ENCODE data around the gene HIBADH. TPM values are rescaled to one million over a fixed set of nuclear protein-coding genes. Genes with fewer than 3 reads are reported as not detected.

Gene HIBADH
- total and polyA plus RNA-seq, 2 of the 4 experiments (the other 2 are of a cell fraction), result 36.6 to 52.5 TPM

DNA sequence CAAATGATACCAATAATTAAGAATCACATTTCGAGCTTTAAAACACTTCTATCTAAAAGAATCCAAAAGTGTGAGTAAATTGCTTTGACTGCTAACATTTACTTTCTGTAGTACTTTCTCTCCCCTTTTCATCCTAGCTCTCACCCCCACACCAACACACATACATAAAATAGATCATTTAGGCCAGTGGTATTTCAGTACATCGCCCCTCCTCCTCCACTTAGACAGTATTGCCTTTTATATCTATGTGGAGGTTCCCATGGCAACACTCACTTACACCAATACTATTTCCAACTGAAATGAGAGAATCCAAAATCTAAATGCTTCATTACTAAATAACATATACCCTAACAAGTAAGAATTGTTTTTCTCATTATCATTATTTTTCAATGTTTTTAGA is 58.9 kb downstream of the HIBADH start:
- Histone ChIP-seq H3K9me1 (ENCODE audit: insufficient read depth, low read length) (0 out of 2 replicates have a peak, but pooled peaks cover 4% of the 10 kb centered on the region), H3K79me1 (ENCODE audit: low read depth in 1 of 2, low read length in 2 of 2) (no peaks in the 10 kb centered on the region; a peak in 1 of 4 replicates), H4K20me1 (ENCODE audit: insufficient read depth, low read length) (no peaks in the 10 kb centered on the region), H3K27me3 (ENCODE audit: control insufficient read depth, insufficient read depth, low read length) (no peaks in the 10 kb centered on the region), H2BK15ac (ENCODE audit: low read depth, low read length) (no peak overlapping the region), H3K4me1 (ENCODE audit: control insufficient read depth, insufficient read depth, low read length) (peaks cover 6% of the 10 kb centered on the region), H4K91ac (ENCODE audit: insufficient read depth, low read depth, low read length) (no peak overlapping the region), H2BK20ac (ENCODE audit: low read depth, low read length) (no peak overlapping the region), H4K8ac (ENCODE audit: low read depth in 2 of 2, low read length in 2 of 2) (no peak overlapping the region), H3K27ac (ENCODE audit: insufficient read depth, low read length) (no peak overlapping the region), H3K56ac (ENCODE audit: extremely low read depth, insufficient read depth, low read length) (no peak overlapping the region), H3K4me2 (ENCODE audit: low read depth, low read length) (no peak overlapping the region), H3K18ac (ENCODE audit: low read depth, low read length) (no peak overlapping the region), H3K4me3 (ENCODE audit: insufficient read depth, low read depth, low read length) (no peak overlapping the region), H3K9ac (ENCODE audit: low read depth, low read length) (no peak overlapping the region), H3K4ac (ENCODE audit: low read depth, low read length) (no peak overlapping the region), H2AK9ac (replicated peaks; ENCODE audit: low read depth, low read length, poor library complexity) (no peak overlapping the region), H4K5ac (ENCODE audit: low read depth, low read length) (no peak overlapping the region), H2BK5ac (ENCODE audit: low read depth, low read length, poor library complexity, severe bottlenecking) (no peak overlapping the region), H3K36me3 (ENCODE audit: control insufficient read depth, insufficient read depth, low read length) (no peaks in the 10 kb centered on the region), H3K23ac (ENCODE audit: low read depth, low read length) (peak overlapping the region; percentile 42; the same call in 1 of the 2 replicates), H2BK120ac (ENCODE audit: low read depth, low read length) (no peak overlapping the region), H2AK5ac (ENCODE audit: low read depth, low read length) (no peak overlapping the region), H3K14ac (replicated peaks; ENCODE audit: low read depth, low read length) (no peak overlapping the region), H2AFZ (replicated peaks; ENCODE audit: low read length, poor library complexity) (no peak overlapping the region), H3K9me3 (ENCODE audit: control insufficient read depth, insufficient read depth, low read length) (no peaks in the 10 kb centered on the region)
- intact Hi-C loops (cut with micrococcal nuclease) (loop anchor here (10.0 kb wide), 1 partner anchor 171 kb away; no protein-coding TSS in a partner anchor), in situ Hi-C loops (cut with MboI; ENCODE audit: low sequenced_read_pairs) (no loop called here), dilution Hi-C loops (cut with HindIII; ENCODE audit: low sequenced_read_pairs, unreplicated experiment) (no loop called here)
- CTCF ChIA-PET, result no interaction called here
- POLR2A ChIA-PET (ENCODE audit: unreplicated experiment), result no interaction called here
- no peak for DNase-seq
- ATAC-seq (ENCODE audit: low read depth), result no peak
- TF ChIP-seq MAFK (IDR thresholded peaks at IDR 0.05; ENCODE audit: low read depth, low read length) (no peak), FOS (IDR thresholded peaks at IDR 0.05; ENCODE audit: low read depth, low read length) (no peak), RCOR1 (IDR thresholded peaks at IDR 0.05; ENCODE audit: insufficient replicate concordance, low read length) (no peak), BHLHE40 (IDR thresholded peaks at IDR 0.05; ENCODE audit: low read depth, low read length) (no peak), CTCF (conservative IDR thresholded peaks at IDR 0.05; ENCODE audit: low read depth, low read length) (no peak), CHD1 (IDR thresholded peaks at IDR 0.05; ENCODE audit: low read depth, low read length) (no peak), SMC3 (IDR thresholded peaks at IDR 0.05; ENCODE audit: low read depth, low read length) (no peak), RFX5 (IDR thresholded peaks at IDR 0.05; ENCODE audit: low read depth, low read length) (no peak), POLR2A (IDR thresholded peaks at IDR 0.05; ENCODE audit: low read depth, low read length) (no peak), RAD21 (IDR thresholded peaks at IDR 0.05; ENCODE audit: low read length) (no peak)
- BruUV-seq (replicated peaks), result no TSS peak
- no CpG with 5 or more reads among the region's 2 CpGs for WGBS, 2 experiments (ENCODE audit: extremely low coverage in 2 of 2, insufficient read length in 1 of 2)

Measured in IMR-90 (cell line).